ENCODE data around the gene RYR3.

Gene RYR3

GRCh38 chr15:33360886-33361285 lies 50.1 kb downstream of the RYR3 start:
- H3F3A ChIP-seq (ENCODE audit: insufficient read depth, low read length), result no peaks in the 10 kb centered on the region
- no peaks in the 10 kb centered on the region for H3K4me1 ChIP-seq (ENCODE audit: low read length)
- no peak overlapping the region for H3K27ac ChIP-seq (ENCODE audit: low read length)
- TF ChIP-seq EZH2phosphoT487 (IDR thresholded peaks at IDR 0.05; ENCODE audit: low read length), result no peak
- TF ChIP-seq CTCF (IDR thresholded peaks at IDR 0.05; ENCODE audit: low read length), result no peak
- no peak for TF ChIP-seq EZH2 (optimal IDR thresholded peaks at IDR 0.05; ENCODE audit: low read depth, low read length)
- no peak for DNase-seq
- H3K36me3 ChIP-seq (replicated peaks; ENCODE audit: insufficient read depth, low read length), result no peaks in the 10 kb centered on the region
- no peaks in the 10 kb centered on the region for H3K79me2 ChIP-seq (ENCODE audit: low read length)
- H4K20me1 ChIP-seq (ENCODE audit: insufficient read depth, low read length), result no peaks in the 10 kb centered on the region
- H3K9me3 ChIP-seq (replicated peaks; ENCODE audit: insufficient read depth, low read length), result no peaks in the 10 kb centered on the region
- H3K4me2 ChIP-seq (ENCODE audit: low read depth, low read length), result no peak overlapping the region
- no peak overlapping the region for H3K9ac ChIP-seq (ENCODE audit: low read length)
- H3K9me2 ChIP-seq (replicated peaks; ENCODE audit: insufficient read depth, low read length), result no peaks in the 10 kb centered on the region
- no peak overlapping the region for H2AFZ ChIP-seq (ENCODE audit: low read length)
- no peaks in the 10 kb centered on the region for H3K27me3 ChIP-seq (replicated peaks; ENCODE audit: insufficient read depth, low read length)
- H3K4me3 ChIP-seq (ENCODE audit: low read length), result no peak overlapping the region

DNA sequence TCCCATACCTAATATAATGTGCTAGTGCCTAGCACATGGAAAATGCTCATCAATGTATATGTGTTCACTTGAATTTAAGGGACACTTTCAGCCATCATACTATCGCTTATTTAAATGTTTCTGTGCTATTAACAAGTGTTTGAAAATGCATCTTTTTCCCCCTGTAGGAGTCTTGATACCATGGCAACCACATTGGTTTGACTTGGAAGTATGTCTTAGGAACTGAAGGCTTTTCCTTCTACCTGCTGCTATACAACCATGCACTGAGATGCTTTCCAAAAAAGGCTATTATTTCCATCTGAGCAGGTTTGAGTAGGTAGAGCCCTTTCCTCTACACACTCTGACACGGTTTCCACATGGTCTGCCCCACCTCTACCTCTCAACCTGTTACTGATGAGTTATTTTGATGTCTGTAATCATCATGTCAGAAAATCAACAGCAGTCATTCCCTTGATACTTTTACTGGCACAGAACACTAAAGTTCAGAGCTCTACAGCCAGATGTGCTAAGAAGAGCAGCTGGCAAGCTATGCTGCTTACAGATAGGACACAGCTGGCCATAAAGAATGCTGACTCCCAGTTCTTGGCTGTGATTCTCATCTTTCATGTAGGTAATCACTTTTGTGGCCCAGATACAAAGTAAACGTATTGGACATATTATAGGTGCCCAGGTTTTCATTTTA lies 59.3 kb downstream of the RYR3 start:
- Histone ChIP-seq H3K79me2 (ENCODE audit: low read length) (no peaks in the 10 kb centered on the region), H4K20me1 (ENCODE audit: insufficient read depth, low read length) (no peaks in the 10 kb centered on the region), H3K27ac (ENCODE audit: low read length) (no peak overlapping the region), H3K27me3 (replicated peaks; ENCODE audit: insufficient read depth, low read length) (no peaks in the 10 kb centered on the region), H3K9ac (ENCODE audit: low read length) (no peak overlapping the region), H3F3A (ENCODE audit: insufficient read depth, low read length) (no peaks in the 10 kb centered on the region), H3K9me3 (replicated peaks; ENCODE audit: insufficient read depth, low read length) (no peaks in the 10 kb centered on the region), H3K9me2 (replicated peaks; ENCODE audit: insufficient read depth, low read length) (no peaks in the 10 kb centered on the region), H3K36me3 (replicated peaks; ENCODE audit: insufficient read depth, low read length) (no peaks in the 10 kb centered on the region), H2AFZ (ENCODE audit: low read length) (no peak overlapping the region), H3K4me1 (ENCODE audit: low read length) (no peaks in the 10 kb centered on the region), H3K4me2 (ENCODE audit: low read depth, low read length) (no peak overlapping the region), H3K4me3 (ENCODE audit: low read length) (no peak overlapping the region)
- TF ChIP-seq EZH2phosphoT487 (IDR thresholded peaks at IDR 0.05; ENCODE audit: low read length) (no peak), EZH2 (optimal IDR thresholded peaks at IDR 0.05; ENCODE audit: low read depth, low read length) (no peak), CTCF (IDR thresholded peaks at IDR 0.05; ENCODE audit: low read length) (no peak)
- no peak for DNase-seq

DNA sequence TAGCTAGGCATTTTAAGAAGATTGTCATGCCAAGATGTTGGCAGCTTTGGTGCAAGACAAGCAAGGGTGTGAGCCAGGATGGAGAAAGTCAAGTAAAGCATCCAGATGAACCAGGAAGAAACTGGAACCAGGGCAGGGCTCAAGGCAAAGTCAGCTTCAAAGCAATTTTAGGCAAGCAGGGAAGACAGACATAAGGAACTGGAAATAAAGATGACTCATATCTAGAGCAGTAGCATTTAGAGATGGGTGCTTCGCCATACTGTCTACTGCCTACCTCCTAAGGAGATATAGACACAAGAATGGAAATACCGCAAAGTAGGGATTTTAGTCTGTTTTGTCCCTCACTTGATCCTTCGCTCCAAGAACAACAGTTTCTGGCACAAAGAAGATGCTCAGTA lies 59.9 kb downstream of the RYR3 start:
- H3F3A ChIP-seq (ENCODE audit: insufficient read depth, low read length), result no peaks in the 10 kb centered on the region
- no peak overlapping the region for H3K27ac ChIP-seq (ENCODE audit: low read length)
- H2AFZ ChIP-seq (ENCODE audit: low read length), result no peak overlapping the region
- no peaks in the 10 kb centered on the region for H3K79me2 ChIP-seq (ENCODE audit: low read length)
- no peak overlapping the region for H3K9ac ChIP-seq (ENCODE audit: low read length)
- no peaks in the 10 kb centered on the region for H4K20me1 ChIP-seq (ENCODE audit: insufficient read depth, low read length)
- no peak overlapping the region for H3K4me2 ChIP-seq (ENCODE audit: low read depth, low read length)
- H3K4me3 ChIP-seq (ENCODE audit: low read length), result no peak overlapping the region
- no peaks in the 10 kb centered on the region for H3K27me3 ChIP-seq (replicated peaks; ENCODE audit: insufficient read depth, low read length)
- no peaks in the 10 kb centered on the region for H3K9me3 ChIP-seq (replicated peaks; ENCODE audit: insufficient read depth, low read length)
- no peaks in the 10 kb centered on the region for H3K36me3 ChIP-seq (replicated peaks; ENCODE audit: insufficient read depth, low read length)
- no peaks in the 10 kb centered on the region for H3K4me1 ChIP-seq (ENCODE audit: low read length)
- DNase-seq, result no peak
- H3K9me2 ChIP-seq (replicated peaks; ENCODE audit: insufficient read depth, low read length), result no peaks in the 10 kb centered on the region
- no peak for TF ChIP-seq EZH2phosphoT487 (IDR thresholded peaks at IDR 0.05; ENCODE audit: low read length)
- no peak for TF ChIP-seq CTCF (IDR thresholded peaks at IDR 0.05; ENCODE audit: low read length)
- TF ChIP-seq EZH2 (optimal IDR thresholded peaks at IDR 0.05; ENCODE audit: low read depth, low read length), result no peak
